ENCODE data around the gene CCN5. TPM values are rescaled to one million over a fixed set of nuclear protein-coding genes. Genes with fewer than 3 reads are reported as not detected.
"Not testable (repeated sequence)": the region's sequence is repeated elsewhere in the genome, so short reads cannot be mapped to it uniquely, and the experiment has no call there.

The CCN5 gene
- polyA plus RNA-seq, 4 donors = 0.10 to 0.26 (median 0.11) TPM; not detected in 1

- no peak for DNase-seq (ENCODE audit: low read depth in 4 of 4, low spot score in 3 of 4)
Observed at GRCh38 chr20:44754554-44754953, 39.4 kb downstream of the CCN5 start.

- DNase-seq (ENCODE audit: low read depth in 4 of 4, low spot score in 3 of 4) = no peak
Observed at GRCh38 chr20:44756011-44756688, 41.0 kb downstream of the CCN5 start.

GRCh38 chr20:44756956-44757355 is 41.8 kb downstream of the CCN5 start:
- no peak for DNase-seq (ENCODE audit: low read depth in 4 of 4, low spot score in 3 of 4)

GRCh38 chr20:44758247-44759101 is 43.3 kb downstream of the CCN5 start:
- DNase-seq (ENCODE audit: low read depth in 4 of 4, low spot score in 3 of 4) = no peak

GRCh38 chr20:44759595-44759994 is 44.4 kb downstream of the CCN5 start:
- DNase-seq (ENCODE audit: low read depth in 4 of 4, low spot score in 3 of 4) = no peak

GRCh38 chr20:44761423-44761822 is 46.3 kb downstream of the CCN5 start:
- no peak for DNase-seq (ENCODE audit: low read depth in 4 of 4, low spot score in 3 of 4)

- no peak for DNase-seq (ENCODE audit: low read depth in 4 of 4, low spot score in 3 of 4)
Observed at GRCh38 chr20:44762466-44763140, 47.4 kb downstream of the CCN5 start.

- DNase-seq (ENCODE audit: low read depth in 4 of 4, low spot score in 3 of 4) = not testable (repeated sequence)
Observed at GRCh38 chr20:44763798-44764197, 48.6 kb downstream of the CCN5 start.

- DNase-seq (ENCODE audit: low read depth in 4 of 4, low spot score in 3 of 4) = no peak
Observed at GRCh38 chr20:44765091-44765490, 49.9 kb downstream of the CCN5 start.

GRCh38 chr20:44765701-44766347 is 50.7 kb downstream of the CCN5 start:
- DNase-seq (ENCODE audit: low read depth in 4 of 4, low spot score in 3 of 4) = no peak

GRCh38 chr20:44768256-44768655 is 53.1 kb downstream of the CCN5 start:
- no peak for DNase-seq (ENCODE audit: low read depth in 4 of 4, low spot score in 3 of 4)

GRCh38 chr20:44768854-44769480 is 53.8 kb downstream of the CCN5 start:
- DNase-seq (ENCODE audit: low read depth in 4 of 4, low spot score in 3 of 4) = no peak

- no peak for DNase-seq (ENCODE audit: low read depth in 4 of 4, low spot score in 3 of 4)
Observed at GRCh38 chr20:44769481-44769863, 54.3 kb downstream of the CCN5 start.

GRCh38 chr20:44770484-44771171 is 55.5 kb downstream of the CCN5 start:
- no peak for DNase-seq (ENCODE audit: low read depth in 4 of 4, low spot score in 3 of 4)

GRCh38 chr20:44771172-44771535 is 56.0 kb downstream of the CCN5 start:
- no peak for DNase-seq (ENCODE audit: low read depth in 4 of 4, low spot score in 3 of 4)

GRCh38 chr20:44772636-44773035 is 57.5 kb downstream of the CCN5 start:
- DNase-seq (ENCODE audit: low read depth in 4 of 4, low spot score in 3 of 4) = no peak

GRCh38 chr20:44773070-44773829 is 58.1 kb downstream of the CCN5 start:
- DNase-seq (ENCODE audit: low read depth in 4 of 4, low spot score in 3 of 4) = no peak

GRCh38 chr20:44776980-44777379 is 61.8 kb downstream of the CCN5 start:
- DNase-seq (ENCODE audit: low read depth in 4 of 4, low spot score in 3 of 4) = peak; percentile 5 to 29 (median 18)
